Sigmoid colon (tissue), 3 donors: ENCODE results near the gene CDK8.

Experiments used
- POLR2A ChIP-seq, 2 donors: fragments of 450-650 bp; IDR thresholded peaks; one replicate each; pipeline ENCODE4 v1.6.1; 2016; ENCODE audit warnings: antibody characterized with exemption in 2 of 2, mild to moderate bottlenecking in 2 of 2, moderate library complexity in 2 of 2
- TF ChIP-seq, protein P1 (sequence below), 4 experiments: fragments of 450-650 bp in 3 of 4; fragments of 200-600 bp in 1 of 4; IDR thresholded peaks; one replicate each; pipeline ENCODE4 v1.5.1; 2016 to 2019; ENCODE audit warnings: antibody characterized with exemption in 4 of 4, mild to moderate bottlenecking in 3 of 4, moderate library complexity in 2 of 4

GRCh38 chr13:26255691-26256277 lies 1.9 kb downstream of the CDK8 start:
- TF ChIP-seq, protein P1, sequence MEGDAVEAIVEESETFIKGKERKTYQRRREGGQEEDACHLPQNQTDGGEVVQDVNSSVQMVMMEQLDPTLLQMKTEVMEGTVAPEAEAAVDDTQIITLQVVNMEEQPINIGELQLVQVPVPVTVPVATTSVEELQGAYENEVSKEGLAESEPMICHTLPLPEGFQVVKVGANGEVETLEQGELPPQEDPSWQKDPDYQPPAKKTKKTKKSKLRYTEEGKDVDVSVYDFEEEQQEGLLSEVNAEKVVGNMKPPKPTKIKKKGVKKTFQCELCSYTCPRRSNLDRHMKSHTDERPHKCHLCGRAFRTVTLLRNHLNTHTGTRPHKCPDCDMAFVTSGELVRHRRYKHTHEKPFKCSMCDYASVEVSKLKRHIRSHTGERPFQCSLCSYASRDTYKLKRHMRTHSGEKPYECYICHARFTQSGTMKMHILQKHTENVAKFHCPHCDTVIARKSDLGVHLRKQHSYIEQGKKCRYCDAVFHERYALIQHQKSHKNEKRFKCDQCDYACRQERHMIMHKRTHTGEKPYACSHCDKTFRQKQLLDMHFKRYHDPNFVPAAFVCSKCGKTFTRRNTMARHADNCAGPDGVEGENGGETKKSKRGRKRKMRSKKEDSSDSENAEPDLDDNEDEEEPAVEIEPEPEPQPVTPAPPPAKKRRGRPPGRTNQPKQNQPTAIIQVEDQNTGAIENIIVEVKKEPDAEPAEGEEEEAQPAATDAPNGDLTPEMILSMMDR (IDR thresholded peaks at IDR 0.05): no peak
- TF ChIP-seq POLR2A (IDR thresholded peaks at IDR 0.05): no peak
